GM19438 (cell line): ENCODE measurements around the gene MICAL3.

Experiments
- ATAC-seq: cut with Tn5 transposase; IDR thresholded peaks from one replicate; pipeline ENCODE4 v1.9.1; 2021; ENCODE audit warnings: low read depth; ENCODE audit not compliant: unreplicated experiment

The MICAL3 gene

DNA sequence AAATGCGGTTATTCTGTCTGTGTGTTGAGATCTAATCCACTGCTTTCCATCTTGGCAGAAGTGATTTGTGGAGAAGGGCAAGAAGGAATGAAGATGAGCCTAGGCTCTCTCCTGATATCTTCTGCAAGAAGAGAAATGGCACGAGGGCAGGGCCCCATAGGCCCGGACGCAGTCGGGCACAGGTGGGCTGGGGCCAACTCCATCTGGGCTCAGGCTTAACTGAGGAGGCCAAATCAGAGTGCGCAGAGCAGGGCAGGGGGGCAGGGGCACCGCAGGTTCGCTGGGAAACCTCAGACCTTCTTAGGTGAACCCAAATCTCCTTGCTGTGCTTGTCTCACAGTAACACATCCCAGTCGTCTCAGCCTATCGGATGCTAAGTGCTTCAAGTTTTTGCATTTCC lies 217.3 kb downstream of the MICAL3 start:
- no peak for ATAC-seq

DNA sequence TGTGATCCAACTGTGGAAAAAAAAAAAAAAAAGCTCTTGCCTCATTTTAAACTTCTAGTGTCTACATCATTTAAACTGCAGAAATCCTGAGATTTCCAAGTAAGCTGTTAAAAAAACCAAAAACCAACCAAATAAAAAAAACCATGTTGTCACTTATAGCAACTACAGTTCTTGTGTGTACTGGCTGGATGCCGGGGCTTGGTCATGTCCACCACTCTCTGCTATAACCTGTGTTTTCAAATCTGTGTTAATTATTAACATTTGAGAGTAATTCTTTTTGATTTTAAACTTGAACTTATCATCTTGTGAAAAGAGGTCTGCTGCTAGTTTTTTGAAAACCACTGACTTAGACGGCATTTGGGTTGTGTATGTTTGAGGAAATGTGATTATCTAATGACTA lies 217.9 kb downstream of the MICAL3 start:
- no peak for ATAC-seq

DNA sequence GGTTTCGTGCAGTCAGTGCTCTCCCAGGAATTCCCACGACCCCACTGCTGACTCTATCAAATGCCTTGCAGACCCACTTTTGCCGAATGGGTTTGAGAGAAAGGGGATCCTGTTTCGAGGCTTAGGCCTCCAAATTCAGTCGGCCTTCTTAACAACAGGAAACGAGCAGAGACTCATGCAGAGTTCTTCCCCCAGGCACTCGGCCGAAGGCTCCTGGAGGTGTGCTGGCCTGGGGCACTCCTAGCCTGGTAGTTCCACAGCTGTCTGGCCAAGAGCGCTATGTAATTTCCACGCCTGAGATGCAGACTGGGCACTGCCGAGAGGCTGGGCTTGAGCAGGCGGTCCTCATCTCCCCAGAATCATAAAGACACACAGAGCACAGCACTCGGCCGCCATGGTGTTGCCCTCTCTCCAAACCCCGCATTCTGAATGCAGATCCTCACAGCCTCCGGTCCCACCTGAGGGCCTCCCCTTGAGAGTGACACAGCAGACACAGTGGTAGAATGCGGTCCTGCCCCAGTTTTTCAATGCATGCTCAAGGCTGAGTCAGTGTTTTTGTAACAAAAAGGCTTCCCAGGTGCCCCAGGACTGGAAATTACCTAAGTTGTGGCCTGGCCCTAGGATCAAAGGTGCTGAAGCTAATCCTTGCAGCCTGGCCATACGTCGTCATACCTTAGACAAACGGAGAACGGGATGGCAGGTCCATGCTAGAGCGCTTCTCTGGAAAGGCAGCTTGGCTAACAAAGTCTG lies 219.9 kb downstream of the MICAL3 start:
- no peak for ATAC-seq

DNA sequence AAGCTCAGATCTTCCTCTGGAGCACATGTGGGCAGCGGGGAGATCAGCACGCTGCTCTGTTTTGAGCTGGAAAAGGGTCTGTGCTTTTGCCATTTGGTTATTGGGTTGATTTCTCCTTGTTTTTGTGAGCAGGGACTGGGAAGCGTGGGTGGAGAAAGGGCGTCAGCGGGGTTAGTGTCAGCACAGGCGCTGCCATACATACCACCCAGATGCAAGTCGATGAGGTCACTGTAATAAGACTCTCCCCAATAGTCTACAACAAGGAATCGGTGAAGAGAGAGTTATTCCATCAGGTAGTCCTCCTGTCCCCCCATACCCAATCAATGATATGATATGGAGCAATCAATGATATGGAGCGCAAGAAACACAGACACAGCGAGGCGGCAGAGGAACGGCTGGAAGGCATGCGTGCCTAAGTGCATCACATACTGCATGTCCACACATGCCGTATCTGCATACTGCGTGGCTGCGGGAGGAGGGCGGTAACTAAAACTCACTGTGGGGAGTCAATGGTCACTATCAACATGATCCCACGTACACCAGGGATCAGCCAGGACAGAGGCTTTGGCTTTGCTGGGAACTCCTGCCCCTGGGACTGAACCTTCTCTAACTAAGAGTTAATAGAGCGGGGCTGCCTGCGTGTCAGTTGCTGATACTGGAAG lies 220.6 kb downstream of the MICAL3 start:
- ATAC-seq = no peak

DNA sequence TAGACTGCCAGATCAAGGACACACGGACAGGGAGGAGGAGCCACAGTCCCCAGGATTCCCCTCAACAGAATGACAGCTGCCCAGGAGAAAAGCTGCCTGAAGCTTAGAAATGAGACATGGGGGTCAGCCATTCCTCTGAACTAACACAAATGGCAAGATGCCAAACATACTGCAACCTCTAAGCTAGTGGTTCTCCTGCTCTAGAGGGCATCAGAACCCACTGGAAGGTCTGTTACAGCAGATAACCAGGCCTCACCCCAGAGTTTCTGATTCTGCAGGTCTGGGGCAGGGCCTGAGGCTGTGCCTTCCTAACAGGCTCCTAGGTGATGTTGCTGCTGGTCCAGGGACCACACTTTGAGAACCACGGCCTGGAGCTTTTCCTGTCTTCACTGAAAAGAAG lies 221.5 kb downstream of the MICAL3 start:
- no peak for ATAC-seq

DNA sequence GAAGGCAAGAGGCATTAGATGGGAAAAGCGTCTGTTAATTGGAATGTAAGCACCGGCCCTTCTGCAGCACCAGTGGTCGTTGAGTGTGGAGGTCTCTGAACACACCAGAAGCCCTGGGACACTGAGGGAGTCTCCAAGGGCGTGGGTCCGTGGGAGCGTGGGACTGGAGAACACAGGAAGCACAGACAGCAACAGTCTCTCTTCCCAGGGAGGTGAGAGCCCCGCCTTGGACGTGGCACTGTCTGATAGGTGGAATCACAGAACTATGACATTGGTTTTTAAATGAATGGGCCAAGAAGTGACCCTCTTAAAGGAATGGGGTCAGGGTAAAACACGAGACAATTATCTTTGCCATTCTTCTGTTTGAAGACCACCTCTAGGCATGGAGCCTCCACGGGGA lies 221.9 kb downstream of the MICAL3 start:
- no peak for ATAC-seq

DNA sequence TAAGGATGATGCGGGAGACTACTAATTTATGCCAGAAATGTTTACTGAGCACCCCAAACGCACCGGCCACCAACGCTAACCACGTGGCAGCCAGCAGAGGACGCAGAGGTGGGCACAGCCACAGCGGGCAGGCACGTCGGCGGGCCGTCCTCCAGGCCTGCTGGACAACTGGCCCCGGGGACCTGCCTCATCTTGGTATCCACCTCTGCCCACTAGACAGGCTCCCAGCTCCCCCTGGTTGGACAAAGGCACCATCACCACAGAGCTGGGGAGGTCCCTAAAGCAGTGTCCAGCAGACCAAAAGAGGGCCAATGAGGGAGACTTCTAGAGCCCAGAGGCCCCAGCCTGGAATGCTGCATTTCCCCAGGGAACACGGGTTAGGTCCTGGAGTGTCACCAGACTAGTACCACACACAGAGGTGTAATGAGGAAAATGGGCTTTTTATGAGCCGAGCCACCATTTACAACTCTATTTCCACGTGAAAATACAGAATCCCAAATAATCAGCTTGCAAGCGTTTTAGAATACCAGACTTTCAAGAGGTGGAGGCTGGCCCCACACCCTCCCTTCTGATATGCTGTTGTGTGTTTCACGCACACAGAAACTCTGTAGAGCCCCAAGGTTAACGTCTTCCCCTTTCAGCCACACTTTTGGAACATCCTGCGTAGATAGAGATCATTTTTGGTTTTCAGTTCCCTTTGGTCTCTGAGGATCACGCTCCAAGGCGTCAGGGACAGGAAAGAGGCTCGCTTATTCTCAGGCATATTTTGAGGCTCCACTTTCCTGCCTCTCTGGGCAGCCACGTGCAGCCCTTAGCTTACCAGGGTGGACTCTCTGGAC lies 226.4 kb downstream of the MICAL3 start:
- peak; percentile 54 for ATAC-seq

DNA sequence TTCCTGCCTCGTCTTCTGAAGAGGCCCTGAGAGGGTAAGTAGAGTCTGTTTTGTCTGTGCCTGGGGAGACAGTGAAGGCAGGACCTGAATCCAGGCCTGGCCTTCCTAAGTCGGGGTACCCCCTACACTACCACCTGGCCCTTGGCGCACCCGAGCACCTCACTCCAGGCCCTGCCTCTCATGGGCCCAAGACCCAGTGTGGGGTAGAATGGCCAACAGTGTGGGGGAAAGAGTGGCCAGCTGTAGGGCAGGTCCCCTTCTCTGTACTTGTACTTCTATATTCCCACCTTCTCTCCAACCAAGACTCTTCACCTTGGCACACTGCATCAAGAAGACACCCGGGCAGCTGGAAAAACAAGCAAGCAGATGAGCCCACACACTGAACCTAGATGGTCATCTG lies 227.7 kb downstream of the MICAL3 start:
- no peak for ATAC-seq

DNA sequence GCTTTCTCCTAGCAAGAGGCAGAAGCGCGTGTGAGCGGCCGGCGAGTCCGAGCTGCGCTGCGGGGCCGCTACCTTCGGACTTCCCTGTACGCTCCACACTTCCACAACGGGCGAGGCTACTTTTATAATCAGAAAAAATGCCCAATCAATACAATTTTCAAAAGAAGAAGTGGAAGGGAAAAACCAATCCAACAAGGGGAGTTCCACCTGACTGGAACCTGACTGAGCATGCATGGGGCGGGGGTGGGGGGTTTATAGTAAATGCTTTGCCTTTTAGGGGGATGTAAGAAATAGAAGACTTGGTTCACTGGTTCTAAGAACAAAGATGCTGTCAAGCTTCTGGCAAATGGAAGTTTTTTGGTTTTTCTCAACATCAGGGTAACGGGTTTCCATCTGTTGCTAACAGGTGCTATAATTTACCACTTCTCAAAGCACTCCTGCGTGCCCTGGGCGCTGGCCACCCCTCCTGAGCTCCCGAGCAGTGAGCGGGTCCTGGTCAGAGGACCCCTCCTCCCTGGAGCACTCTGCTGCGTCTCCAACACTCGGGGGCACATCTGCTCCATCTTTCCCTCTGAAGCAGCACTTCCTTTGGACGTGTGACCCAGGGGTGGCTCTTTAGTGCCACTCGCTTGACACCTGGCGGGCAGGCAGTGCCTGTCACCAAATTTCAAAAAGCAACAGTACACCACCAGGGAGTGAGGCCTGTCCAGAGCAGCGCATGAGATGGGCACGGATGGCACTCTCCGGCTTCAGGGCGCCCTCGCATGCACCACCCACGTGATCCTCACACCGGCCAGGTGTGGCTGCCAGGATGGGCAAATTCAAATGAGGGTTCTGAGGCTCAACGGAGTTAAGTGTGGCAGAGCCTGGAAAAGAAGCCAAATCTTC lies 228.5 kb downstream of the MICAL3 start:
- ATAC-seq = no peak

DNA sequence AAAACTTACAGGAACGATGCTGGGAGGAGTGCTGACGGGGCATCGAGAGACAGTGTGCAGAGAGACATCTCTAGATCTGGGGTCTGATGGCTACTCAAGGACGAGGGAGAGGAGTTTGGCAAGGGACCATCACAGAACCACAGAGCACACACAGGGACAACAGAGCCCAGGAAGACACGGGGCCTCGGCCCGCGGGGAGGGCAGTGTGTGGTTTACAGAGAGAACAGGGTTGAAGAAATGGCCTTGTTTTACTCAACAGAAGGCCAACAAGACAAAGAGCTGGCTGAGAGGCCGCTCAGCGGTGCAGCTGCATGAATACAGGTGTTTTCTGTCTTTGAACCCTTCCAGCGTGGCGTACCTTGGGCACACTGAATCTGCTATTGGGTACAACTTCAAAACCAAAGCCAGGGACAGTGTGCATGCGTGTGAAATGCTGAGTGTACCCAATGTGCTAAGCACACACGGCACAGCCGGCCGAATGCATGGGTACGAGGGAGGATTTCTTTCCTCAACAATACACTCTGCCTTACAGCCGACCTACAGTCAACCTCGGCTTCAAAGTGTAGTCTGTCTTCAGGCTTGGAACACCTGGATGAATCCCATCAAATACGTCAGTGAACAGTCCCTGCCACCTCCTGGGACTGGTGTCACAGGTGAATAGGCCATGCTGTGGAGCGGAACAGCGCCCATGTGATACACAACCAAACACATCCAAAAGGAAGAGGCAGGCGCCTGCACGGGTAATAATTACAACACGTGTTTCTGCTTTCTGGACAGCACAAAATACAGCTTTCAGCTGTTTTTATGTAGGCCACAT lies 229.4 kb downstream of the MICAL3 start:
- ATAC-seq = no peak

DNA sequence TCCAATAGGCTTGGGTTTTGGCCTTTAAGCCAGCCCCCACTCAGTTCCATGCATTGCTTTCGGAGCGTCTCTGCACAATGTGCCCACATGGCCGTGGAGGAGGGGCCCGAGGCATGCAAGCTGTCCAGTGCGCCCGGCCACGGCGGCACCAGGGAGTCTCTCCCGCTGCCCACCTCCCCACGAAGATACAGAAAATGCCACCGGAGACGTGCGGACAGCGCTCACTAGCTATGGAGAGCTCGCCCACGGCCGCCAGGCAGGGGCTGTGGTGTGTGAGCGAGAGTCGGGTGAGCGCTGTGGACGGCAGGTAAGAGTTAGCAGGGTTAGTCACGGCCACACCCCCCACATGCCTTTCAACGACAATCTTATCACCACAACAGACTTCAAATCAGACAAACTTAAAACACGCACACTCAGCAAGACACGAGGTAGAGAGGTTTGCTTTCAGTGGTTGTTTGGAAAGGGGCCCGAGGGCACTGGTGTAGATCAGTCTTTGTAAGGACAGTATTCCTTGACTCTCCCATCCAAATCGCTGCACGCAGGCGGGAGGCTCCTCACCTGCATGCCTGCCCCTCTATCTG lies 231.4 kb downstream of the MICAL3 start:
- ATAC-seq = no peak

DNA sequence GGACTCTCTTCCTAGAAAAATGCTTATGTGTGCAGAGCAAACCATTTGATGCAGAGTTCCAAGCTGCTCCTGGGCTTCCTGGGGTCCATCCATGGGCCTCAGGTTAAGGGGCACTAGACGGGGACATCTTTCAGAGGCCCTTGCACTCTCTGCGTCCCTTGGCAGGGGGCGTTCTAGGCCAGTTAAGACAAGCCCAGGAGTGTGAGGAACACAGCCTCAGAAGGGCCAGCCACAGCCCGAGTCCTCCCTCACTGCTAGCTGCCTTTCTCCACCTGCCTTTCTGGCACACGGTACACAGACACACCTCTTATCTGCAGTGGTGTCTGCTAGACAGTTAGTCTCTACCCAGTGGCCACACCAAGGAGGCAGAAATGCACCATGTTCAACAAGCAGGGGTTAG lies 232.1 kb downstream of the MICAL3 start:
- no peak for ATAC-seq

DNA sequence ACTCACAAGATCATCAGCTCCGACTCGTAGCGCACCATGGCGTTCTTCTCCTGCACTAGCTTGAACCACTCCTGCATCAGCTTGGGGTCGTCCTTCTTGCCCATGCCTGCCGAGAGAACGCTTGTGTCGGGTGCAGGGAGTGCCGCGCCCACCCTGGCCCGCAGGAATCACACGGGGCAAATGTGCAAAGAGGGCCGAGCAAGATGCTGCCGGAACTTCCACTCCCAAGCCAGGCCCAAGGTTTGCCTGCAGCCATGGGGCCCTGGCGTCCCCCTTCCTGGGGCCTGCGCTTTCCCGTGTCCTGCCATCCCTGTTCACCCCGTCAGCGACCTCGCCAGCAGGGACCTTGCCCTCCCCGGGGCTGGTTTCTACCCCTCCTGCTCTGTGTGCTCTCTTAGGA lies 233.2 kb downstream of the MICAL3 start:
- no peak for ATAC-seq

DNA sequence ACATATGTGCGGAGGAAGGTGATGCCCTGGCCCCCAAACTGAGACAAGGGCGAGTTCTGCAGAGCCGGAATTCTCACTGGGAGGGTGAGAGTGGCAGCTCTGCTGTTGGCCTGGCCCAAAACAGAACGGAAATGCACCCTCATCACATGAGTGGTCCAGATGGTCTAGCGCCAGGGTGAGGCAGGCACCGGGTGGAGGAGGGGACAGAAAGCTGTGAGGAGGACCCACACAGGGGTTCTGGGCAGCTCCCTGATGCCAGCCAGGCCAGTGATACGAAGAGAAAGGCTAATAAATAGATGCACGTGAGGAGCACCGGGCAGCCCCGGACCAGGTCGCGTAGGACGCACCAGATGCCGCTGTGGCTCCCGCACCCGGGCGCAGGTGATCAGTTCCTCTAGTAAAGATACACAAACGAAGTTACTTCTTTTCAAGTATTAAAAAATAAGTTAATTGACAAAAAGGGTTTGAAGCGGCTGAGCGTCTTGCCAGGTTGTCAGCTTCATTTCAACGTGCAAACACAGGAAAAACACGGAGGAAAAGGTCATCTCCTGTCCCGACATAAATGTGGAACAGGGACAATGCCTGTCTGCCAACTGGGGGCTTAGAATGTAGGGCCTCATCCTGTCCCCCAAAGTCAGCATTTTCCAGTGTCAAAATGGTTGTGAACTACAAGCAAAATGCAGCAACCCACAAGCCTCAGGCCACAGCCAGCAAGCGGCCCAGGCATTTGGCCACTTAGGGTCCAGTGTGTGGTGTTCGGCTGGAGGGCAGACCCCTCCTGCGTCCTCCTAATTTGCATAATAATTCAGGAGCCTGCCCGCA lies 234.8 kb downstream of the MICAL3 start:
- ATAC-seq = no peak

DNA sequence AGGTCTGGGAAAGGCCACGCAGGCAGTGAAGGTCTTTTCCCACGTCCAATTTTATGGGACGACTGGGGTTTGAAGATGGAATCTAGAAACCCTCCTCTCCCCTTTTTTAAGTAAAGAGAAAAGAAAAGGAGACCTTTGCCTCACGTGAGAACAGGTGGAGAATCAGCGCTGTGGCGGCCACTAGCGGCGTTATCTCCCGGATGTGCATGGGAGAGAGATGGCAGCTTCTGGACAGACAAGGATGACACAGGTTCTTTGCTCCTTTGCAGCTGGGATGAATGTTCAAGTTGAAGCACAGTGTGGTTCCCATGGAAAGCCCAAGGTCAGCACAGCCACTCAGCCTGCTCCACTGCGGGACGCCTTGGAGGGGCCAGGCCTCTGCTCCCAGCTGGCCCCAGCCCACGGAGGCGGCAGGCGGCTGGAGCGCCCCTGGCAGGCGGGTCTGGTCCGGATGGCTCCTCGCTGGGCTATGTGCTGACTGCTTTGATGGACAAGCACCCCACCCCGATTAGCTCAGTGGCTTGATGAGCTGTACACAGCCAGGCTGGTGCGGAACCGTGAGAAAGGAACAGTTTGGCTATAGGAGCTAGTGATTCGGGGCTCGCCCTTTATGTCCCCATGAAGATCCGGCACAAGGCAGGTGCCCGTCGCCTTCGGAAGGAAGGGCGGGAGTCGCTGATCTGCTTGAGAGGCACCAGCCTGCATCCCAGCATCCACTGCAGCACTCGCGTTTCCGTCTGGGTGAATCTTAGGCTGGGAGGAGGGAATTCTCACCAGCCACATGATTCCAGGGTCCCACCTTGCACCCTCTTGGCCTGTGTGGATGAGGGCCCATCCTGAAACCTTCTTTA lies 235.6 kb downstream of the MICAL3 start:
- ATAC-seq = no peak

DNA sequence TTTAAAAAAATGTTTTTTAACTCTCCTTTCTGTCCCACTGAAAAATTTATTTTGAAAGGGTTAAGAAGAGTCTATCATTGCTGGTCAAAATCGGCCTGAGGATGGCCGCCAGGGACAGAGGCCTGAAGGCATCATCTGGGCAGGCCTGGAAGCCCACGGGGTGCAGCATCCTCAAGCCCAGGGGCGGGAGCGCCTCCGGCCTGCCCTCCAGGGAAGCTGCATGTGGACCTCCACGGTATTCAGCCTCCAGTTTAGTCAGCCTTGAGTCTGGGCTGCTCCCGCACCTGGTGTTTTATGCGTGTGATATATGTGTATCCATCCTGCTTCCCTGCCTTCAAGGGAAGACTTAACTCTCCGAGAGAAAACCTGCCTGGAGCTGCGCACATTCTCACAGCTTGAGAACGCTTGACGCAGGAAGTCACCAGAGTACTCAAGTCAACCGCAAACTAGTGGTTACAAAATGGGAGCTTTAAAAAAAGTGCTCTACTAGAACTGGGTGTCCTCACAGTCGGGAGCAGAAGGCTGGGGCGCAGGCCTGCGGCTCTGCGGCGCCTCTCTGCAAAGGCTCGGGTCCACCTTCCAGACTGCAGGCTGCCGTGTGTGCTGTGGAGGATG lies 236.5 kb downstream of the MICAL3 start:
- no peak for ATAC-seq

DNA sequence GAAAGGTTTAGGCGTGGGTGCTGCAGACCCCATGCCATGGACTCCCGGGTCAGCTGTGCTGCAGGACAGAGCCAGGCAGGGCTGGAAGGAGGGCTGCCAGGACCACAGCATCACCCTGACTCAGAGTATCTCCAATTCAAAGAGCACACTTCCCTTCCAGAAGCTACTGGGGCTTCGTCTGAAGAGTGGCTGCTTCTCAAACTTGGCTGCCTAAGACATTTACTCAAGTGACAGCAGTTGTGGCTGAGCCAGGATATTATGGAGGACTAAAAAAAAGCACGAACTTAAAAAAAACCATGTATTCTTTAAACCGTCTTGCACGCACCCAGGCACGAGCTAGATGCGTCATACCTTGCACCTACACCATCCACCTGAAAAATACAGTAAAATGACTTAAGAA lies 237.1 kb downstream of the MICAL3 start:
- no peak for ATAC-seq
